ENCODE results near the gene SLC25A40.
"Not testable (repeated sequence)": the region's sequence is repeated elsewhere in the genome, so short reads cannot be mapped to it uniquely, and the experiment has no call there.

Gene SLC25A40

DNA sequence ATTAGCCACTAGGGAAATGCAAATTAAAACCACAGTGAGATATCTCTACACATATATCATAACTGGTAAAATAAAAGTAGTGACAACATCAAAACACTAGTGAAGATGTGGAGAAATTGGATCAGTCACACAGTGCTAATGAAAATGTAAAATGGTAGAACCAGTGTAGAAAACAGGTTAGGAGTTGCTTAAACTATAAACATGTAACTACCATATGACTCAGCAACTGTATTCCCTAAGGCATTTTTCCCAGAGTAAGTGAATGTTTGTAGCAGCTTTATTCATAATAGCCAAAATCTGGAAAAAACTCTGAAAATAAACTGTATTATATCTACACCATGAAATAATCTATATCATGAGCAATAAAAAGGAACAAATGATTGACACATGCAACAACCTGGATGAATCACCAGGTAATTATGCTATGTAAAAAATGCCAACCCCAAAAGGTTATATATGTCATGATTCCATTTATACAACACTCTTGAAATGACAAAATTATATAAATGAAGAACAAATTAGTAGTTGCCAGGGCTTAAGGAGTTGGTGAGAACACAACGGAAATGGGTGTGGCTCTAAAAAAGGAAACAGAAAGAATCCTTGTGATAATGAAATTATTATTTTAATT lies 22.8 kb downstream of the SLC25A40 start:
- Histone ChIP-seq H3K4me1 (ENCODE audit: control insufficient read depth, insufficient read depth, low read length) (no peaks in the 10 kb centered on the region), H3K9ac (ENCODE audit: low read length) (no peak overlapping the region), H3K36me3 (ENCODE audit: control insufficient read depth, insufficient read depth, low read length) (peaks cover 5% of the 10 kb centered on the region), H3K27ac (ENCODE audit: low read depth, low read length) (no peak overlapping the region), H3K4me3 (ENCODE audit: low read length) (no peak overlapping the region), H3K27me3 (ENCODE audit: control insufficient read depth, insufficient read depth, low read length) (no peaks in the 10 kb centered on the region)

DNA sequence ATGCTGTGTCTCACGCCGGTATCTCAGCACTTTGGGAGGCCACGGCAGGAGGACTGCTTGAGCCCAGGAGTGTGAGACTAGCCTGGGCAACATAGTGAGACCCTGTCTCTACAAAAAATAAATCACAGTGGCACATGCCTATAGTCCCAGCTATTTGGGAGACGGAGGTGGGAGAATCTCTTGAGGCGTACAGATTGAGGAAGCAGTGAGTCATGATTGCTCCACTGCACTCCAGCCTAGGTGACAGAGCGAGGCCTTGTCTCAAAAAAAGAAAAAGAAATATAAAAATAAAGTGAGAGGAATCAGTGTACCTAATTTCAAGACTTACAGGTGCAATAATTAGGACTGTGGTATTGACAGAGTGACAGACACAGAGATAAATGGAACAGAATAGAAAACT lies 23.9 kb downstream of the SLC25A40 start:
- no peak overlapping the region for H3K9ac ChIP-seq (ENCODE audit: low read length)
- no peak overlapping the region for H3K4me3 ChIP-seq (ENCODE audit: low read length)
- no peaks in the 10 kb centered on the region for H3K27me3 ChIP-seq (ENCODE audit: control insufficient read depth, insufficient read depth, low read length)
- no peaks in the 10 kb centered on the region for H3K36me3 ChIP-seq (ENCODE audit: control insufficient read depth, insufficient read depth, low read length)
- H3K4me1 ChIP-seq (ENCODE audit: control insufficient read depth, insufficient read depth, low read length), result no peaks in the 10 kb centered on the region
- no peak overlapping the region for H3K27ac ChIP-seq (ENCODE audit: low read depth, low read length)

DNA sequence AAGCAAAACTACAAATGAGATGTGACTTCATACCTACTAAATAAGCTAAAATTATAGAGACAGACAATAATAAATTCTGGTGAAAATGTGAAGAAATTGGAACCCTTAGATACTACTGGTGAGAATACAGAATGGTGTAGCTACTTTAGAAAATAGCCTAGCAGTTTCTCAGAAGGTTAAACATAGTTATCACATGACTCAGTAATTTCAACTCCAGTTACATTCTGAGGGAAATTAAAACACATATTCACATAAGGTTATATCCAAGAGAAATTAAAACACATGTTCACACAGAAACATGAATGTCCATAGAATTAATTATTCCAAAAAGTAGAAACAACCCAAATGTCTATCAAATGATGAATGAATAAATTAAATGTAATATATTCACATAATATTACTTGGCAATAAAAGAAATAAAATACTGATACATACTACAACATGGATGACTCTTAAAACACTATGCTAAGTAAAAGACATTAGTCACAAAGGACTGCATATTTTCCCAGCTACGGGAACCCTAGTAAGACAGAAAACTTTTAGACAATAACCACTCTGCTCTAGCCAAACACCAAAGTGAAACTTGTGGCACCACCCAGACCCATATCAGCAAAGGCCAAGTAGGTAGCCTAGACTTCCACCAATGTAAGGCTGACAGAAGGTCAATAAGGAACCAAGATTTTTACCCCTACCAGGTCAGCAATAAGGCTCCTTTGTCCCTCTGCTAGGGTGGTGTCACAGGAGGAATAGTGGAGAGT lies 25.1 kb downstream of the SLC25A40 start:
- H3K4me1 ChIP-seq (ENCODE audit: control insufficient read depth, insufficient read depth, low read length), result no peaks in the 10 kb centered on the region
- H3K36me3 ChIP-seq (ENCODE audit: control insufficient read depth, insufficient read depth, low read length), result no peaks in the 10 kb centered on the region
- H3K4me3 ChIP-seq (ENCODE audit: low read length), result no peak overlapping the region
- no peak overlapping the region for H3K27ac ChIP-seq (ENCODE audit: low read depth, low read length)
- H3K27me3 ChIP-seq (ENCODE audit: control insufficient read depth, insufficient read depth, low read length), result no peaks in the 10 kb centered on the region
- H3K9ac ChIP-seq (ENCODE audit: low read length), result no peak overlapping the region

DNA sequence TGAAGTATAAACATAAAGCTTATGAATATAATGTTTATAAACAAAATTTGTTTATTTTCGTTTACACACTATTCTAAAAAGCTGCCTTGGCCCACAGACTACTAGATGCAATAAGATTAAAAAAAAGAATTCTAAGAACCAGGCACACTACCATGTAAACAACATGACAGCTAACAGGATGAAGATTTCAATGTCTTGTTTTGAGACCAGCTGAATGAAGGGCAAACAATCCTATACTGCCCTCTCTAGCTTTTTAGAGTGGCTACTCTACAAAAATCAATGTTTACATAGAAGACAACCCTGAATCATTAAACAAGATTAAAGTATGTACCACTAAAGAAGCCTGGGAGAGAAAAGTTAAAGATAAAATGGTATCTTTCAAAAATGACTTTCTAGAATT lies 38.6 kb downstream of the SLC25A40 start:
- Histone ChIP-seq H3K36me3 (ENCODE audit: control insufficient read depth, insufficient read depth, low read length) (no peaks in the 10 kb centered on the region), H3K27ac (ENCODE audit: low read depth, low read length) (no peak overlapping the region), H3K9ac (ENCODE audit: low read length) (no peak overlapping the region), H3K4me1 (ENCODE audit: control insufficient read depth, insufficient read depth, low read length) (no peaks in the 10 kb centered on the region), H3K27me3 (ENCODE audit: control insufficient read depth, insufficient read depth, low read length) (no peaks in the 10 kb centered on the region), H3K4me3 (ENCODE audit: low read length) (no peak overlapping the region)

DNA sequence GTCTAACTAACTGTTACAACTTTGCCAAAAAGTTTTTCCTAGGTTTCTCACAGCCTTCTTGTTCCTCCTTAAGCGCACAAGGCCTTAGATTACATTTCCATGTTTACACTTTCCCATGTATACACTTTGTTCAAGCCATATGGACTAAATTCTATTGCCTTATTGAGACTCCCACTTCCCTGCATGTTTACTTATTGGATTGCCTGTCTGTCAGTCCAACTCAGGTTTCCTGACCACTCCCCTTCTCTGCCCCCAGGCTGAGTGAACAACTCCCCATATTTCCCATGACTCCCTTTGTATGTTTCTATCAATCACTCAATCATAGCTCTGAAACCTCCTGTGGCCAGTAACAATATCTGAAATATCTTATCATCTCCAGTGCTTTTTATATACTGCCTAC lies 43.0 kb downstream of the SLC25A40 start:
- no peak overlapping the region for H3K27ac ChIP-seq (ENCODE audit: low read depth, low read length)
- H3K4me1 ChIP-seq (ENCODE audit: control insufficient read depth, insufficient read depth, low read length), result no peaks in the 10 kb centered on the region
- no peak overlapping the region for H3K4me3 ChIP-seq (ENCODE audit: low read length)
- no peaks in the 10 kb centered on the region for H3K36me3 ChIP-seq (ENCODE audit: control insufficient read depth, insufficient read depth, low read length)
- H3K9ac ChIP-seq (ENCODE audit: low read length), result no peak overlapping the region
- H3K27me3 ChIP-seq (ENCODE audit: control insufficient read depth, insufficient read depth, low read length), result no peaks in the 10 kb centered on the region

DNA sequence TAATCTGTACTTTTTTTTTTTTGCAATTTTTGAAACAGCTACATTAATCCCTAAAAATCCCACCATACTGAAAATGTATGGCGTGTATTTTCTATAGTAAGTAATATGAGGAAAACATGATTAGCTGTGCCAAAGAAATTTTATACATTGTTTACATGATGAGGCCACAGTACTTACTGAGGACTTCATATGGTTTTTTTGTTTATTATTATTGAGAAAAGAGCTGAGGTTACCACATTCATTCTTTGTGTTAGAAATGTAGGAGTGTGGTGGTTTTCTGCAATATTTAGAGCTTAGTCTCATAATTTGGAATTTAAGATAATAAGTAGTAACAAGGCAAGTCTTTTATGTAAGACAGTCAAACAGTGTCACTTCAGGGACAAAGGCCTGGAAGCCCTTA lies 45.1 kb downstream of the SLC25A40 start:
- Histone ChIP-seq H3K27ac (ENCODE audit: low read depth, low read length) (no peak overlapping the region), H3K9ac (ENCODE audit: low read length) (no peak overlapping the region), H3K4me3 (ENCODE audit: low read length) (no peak overlapping the region), H3K27me3 (ENCODE audit: control insufficient read depth, insufficient read depth, low read length) (no peaks in the 10 kb centered on the region), H3K4me1 (ENCODE audit: control insufficient read depth, insufficient read depth, low read length) (no peaks in the 10 kb centered on the region), H3K36me3 (ENCODE audit: control insufficient read depth, insufficient read depth, low read length) (no peaks in the 10 kb centered on the region)

DNA sequence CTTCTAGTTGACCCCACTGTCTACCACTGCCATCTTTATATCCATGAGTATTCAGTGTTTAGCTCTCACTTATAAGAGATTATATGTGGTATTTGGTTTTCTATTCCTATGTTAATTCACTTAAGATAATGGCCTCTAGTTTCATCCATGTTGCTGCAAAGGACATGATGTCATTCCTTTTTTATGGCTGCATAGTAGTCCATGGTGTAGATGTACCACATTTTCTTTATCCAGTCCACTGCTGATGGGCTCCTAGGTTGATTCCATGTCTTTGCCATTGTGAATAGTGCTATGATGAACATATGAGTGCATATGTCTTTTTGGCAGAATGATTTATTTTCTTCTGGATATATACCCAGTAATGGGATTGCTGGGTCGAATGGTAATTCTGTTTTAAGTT lies 47.8 kb downstream of the SLC25A40 start:
- H3K4me1 ChIP-seq (ENCODE audit: control insufficient read depth, insufficient read depth, low read length); H3K27ac ChIP-seq (ENCODE audit: low read depth, low read length); H3K27me3 ChIP-seq (ENCODE audit: control insufficient read depth, insufficient read depth, low read length); H3K36me3 ChIP-seq (ENCODE audit: control insufficient read depth, insufficient read depth, low read length); H3K4me3 ChIP-seq (ENCODE audit: low read length); H3K9ac ChIP-seq (ENCODE audit: low read length): not testable (repeated sequence)

DNA sequence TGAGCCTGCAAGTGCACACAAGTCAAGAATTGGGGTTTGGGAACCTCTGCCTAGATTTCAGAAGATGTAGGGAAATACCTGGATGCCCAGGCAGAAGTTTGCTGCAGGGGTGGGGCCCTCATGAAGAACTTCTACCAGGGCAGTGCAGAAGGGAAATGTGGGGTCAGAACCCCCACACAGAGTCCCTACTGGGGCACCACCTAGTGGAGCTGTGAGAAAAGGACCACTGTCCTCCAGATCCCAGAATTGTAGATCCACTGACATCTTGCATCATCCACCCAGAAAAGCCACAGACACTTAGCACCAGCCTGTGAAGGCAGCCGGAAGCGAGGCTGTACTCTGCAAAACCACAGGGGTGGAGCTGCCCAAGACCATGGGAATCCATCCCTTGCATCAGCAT lies 50.8 kb downstream of the SLC25A40 start:
- not testable (repeated sequence) for H3K27me3 ChIP-seq (ENCODE audit: control insufficient read depth, insufficient read depth, low read length); H3K4me3 ChIP-seq (ENCODE audit: low read length); H3K27ac ChIP-seq (ENCODE audit: low read depth, low read length); H3K9ac ChIP-seq (ENCODE audit: low read length); H3K4me1 ChIP-seq (ENCODE audit: control insufficient read depth, insufficient read depth, low read length); H3K36me3 ChIP-seq (ENCODE audit: control insufficient read depth, insufficient read depth, low read length)

DNA sequence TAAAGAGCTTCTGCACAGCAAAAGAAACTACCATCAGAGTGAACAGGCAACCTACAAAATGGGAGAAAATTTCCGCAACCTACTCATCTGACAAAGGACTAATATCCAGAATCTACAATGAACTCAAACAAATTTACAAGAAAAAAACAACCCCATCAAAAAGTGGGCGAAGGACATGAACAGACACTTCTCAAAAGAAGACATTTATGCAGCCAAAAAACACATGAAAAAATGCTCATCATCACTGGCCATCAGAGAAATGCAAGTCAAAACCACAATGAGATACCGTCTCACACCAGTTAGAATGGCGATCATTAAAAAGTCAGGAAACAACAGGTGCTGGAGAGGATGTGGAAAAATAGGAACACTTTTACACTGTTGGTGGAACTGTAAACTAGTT lies 54.1 kb downstream of the SLC25A40 start:
- not testable (repeated sequence) for H3K4me3 ChIP-seq (ENCODE audit: low read length)

DNA sequence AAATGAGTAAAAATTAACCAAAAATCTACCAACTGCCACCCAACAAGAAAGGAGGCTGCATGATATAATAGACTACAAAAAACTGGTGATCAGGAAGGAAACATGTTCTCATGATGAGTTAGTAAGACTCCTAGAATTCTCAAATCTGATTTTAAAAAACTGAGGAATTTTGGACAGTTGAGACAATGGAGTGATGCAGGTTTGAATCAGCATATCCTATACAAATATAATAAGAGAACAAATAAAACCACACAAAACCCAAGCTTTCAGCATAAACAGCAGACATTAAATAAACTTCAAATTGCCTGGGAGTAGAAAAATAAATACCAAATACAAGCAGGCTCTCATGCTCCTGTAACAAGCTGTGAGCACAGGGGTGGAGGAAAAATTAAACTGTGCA lies 57.8 kb downstream of the SLC25A40 start:
- H3K4me1 ChIP-seq (ENCODE audit: control insufficient read depth, insufficient read depth, low read length), result no peaks in the 10 kb centered on the region
- no peaks in the 10 kb centered on the region for H3K36me3 ChIP-seq (ENCODE audit: control insufficient read depth, insufficient read depth, low read length)
- no peak overlapping the region for H3K4me3 ChIP-seq (ENCODE audit: low read length)
- H3K9ac ChIP-seq (ENCODE audit: low read length), result no peak overlapping the region
- no peak overlapping the region for H3K27ac ChIP-seq (ENCODE audit: low read depth, low read length)
- H3K27me3 ChIP-seq (ENCODE audit: control insufficient read depth, insufficient read depth, low read length), result no peaks in the 10 kb centered on the region

More for the DNA sequence above, 54.1 kb downstream of the SLC25A40 start:
- H3K4me1 ChIP-seq (ENCODE audit: control insufficient read depth, insufficient read depth, low read length); H3K27ac ChIP-seq (ENCODE audit: low read depth, low read length); H3K27me3 ChIP-seq (ENCODE audit: control insufficient read depth, insufficient read depth, low read length); H3K9ac ChIP-seq (ENCODE audit: low read length); H3K36me3 ChIP-seq (ENCODE audit: control insufficient read depth, insufficient read depth, low read length): not testable (repeated sequence)

DNA sequence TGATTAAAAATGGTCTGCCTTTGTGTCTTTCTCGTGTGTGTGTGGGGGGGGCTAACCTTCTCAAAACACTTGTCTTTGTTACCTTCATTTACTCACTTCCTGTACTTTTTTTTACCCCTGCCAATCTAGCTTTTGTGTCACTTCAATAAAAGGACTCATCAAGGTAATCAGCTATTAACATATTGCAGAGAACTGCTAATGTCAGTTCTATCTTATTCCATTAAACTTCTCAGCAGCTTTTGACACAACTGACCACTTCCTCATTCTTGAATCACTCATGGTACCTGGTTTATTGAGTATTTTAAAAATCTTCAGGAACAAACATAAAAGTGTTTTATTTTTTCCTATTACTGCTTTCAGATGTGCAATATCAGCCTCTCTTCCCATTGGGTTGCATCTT lies 59.8 kb downstream of the SLC25A40 start:
- Histone ChIP-seq H3K4me1 (ENCODE audit: control insufficient read depth, insufficient read depth, low read length) (no peaks in the 10 kb centered on the region), H3K36me3 (ENCODE audit: control insufficient read depth, insufficient read depth, low read length) (no peaks in the 10 kb centered on the region), H3K27me3 (ENCODE audit: control insufficient read depth, insufficient read depth, low read length) (no peaks in the 10 kb centered on the region), H3K4me3 (ENCODE audit: low read length) (no peak overlapping the region), H3K9ac (ENCODE audit: low read length) (no peak overlapping the region), H3K27ac (ENCODE audit: low read depth, low read length) (no peak overlapping the region)

DNA sequence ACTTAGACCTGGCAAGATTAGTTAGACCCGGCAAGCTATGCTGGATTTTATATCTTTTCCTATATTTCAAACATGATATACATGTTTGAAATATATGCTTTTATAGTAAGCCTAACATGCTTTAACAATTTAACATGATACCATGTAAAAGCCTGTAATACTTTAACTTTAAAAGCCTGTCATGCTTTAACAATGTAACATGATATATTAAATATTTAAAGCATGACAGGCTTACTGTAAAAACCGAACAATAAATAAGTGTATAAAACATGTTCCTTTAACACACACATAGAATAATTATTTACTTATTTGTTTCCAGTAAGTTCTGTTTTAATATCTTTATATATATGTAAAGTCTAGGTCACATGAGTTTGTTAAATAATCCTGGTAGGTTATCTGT lies 65.4 kb downstream of the SLC25A40 start:
- no peaks in the 10 kb centered on the region for H3K4me1 ChIP-seq (ENCODE audit: control insufficient read depth, insufficient read depth, low read length)
- H3K36me3 ChIP-seq (ENCODE audit: control insufficient read depth, insufficient read depth, low read length), result no peaks in the 10 kb centered on the region
- H3K4me3 ChIP-seq (ENCODE audit: low read length), result no peak overlapping the region
- no peaks in the 10 kb centered on the region for H3K27me3 ChIP-seq (ENCODE audit: control insufficient read depth, insufficient read depth, low read length)
- no peak overlapping the region for H3K9ac ChIP-seq (ENCODE audit: low read length)
- H3K27ac ChIP-seq (ENCODE audit: low read depth, low read length), result no peak overlapping the region

DNA sequence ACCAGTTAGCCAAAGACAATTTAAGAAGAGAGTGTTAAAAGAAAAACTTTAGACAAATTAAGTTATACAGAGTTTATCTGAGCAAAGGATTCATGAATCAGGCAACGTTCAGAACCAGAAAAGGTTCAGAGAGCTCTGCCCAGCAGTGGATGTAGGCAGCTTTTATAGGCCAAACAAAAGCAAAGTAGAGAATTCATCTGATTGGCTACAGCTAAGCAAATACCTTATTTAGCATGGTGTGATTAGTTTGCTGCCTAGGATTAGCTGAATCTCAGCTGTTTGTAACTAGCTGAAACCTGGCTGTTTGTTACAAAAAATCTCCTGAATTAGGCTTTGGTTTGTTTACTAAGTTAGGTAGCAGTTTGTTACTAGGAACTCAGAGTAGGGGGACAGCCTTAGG lies 66.0 kb downstream of the SLC25A40 start:
- Histone ChIP-seq H3K4me3 (ENCODE audit: low read length) (no peak overlapping the region), H3K9ac (ENCODE audit: low read length) (no peak overlapping the region), H3K27me3 (ENCODE audit: control insufficient read depth, insufficient read depth, low read length) (no peaks in the 10 kb centered on the region), H3K36me3 (ENCODE audit: control insufficient read depth, insufficient read depth, low read length) (no peaks in the 10 kb centered on the region), H3K4me1 (ENCODE audit: control insufficient read depth, insufficient read depth, low read length) (no peaks in the 10 kb centered on the region), H3K27ac (ENCODE audit: low read depth, low read length) (no peak overlapping the region)
